HepG2 (cell line): ENCODE measurements around the gene CAMSAP1. TPM values are rescaled to one million over a fixed set of nuclear protein-coding genes. Genes with fewer than 3 reads are reported as not detected.

Source experiments
- ATAC-seq: fragments of 200-7000 bp; cut with Tn5 transposase; 3 replicates; pipeline ENCODE4 v1.9.1; 2020; ENCODE audit warnings: mild to moderate bottlenecking, moderate library complexity
- BruUV-seq: library from RNA; stranded (reverse); fragments of 400-500 nt; replicated peaks from 2 replicates; lab custom pipeline; 2021; lab: Mats Ljungman, UMichigan
- CTCF ChIA-PET: fragments of 300-600 bp; formaldehyde crosslinking; extraction: SDS; loops from one replicate; lab custom pipeline; 2021; ENCODE audit warnings: low total read pairs, inconsistent platforms, low intra/inter-chr PET ratio; lab: Yijun Ruan, JAX
- POLR2A ChIA-PET: fragments of 350-600 bp; sonication (Branson Sonifier 250); formaldehyde crosslinking; loops from one replicate; lab custom pipeline; 2020; ENCODE audit warnings: antibody characterized with exemption, inconsistent platforms; lab: Yijun Ruan, JAX
- DNase-seq: peaks from one replicate; pipeline ENCODE4 v3.0.0-alpha.2; 2015; ENCODE audit warnings: low spot score
- FAIRE-seq: peaks from 3 replicates; lab custom pipeline; 2011; peaks lifted over from hg19 to GRCh38; lab: Jason Lieb, UNC
- H2AFZ ChIP-seq: one replicate; pipeline ENCODE4 v1.6.1; 2011; ENCODE audit warnings: low read length, inconsistent platforms
- H3K27ac ChIP-seq: fragments of 300-600 bp; 3 replicates; pipeline ENCODE4 v1.8.0; 2011; ENCODE audit warnings: mixed run types, mild to moderate bottlenecking, mixed read lengths, low read length, inconsistent platforms; ENCODE audit not compliant: insufficient read depth; ENCODE audit errors: extremely low read length
- H3K27me3 ChIP-seq, 2 experiments: fragments of 200-600 bp in 1 of 2; 2 replicates in 1 of 2; 3 replicates in 1 of 2; pipeline versions ENCODE4 v1.6.0 to v1.8.0; 2011; ENCODE audit warnings: low read length in 2 of 2, mild to moderate bottlenecking in 2 of 2, moderate library complexity in 2 of 2, inconsistent platforms in 1 of 2; ENCODE audit not compliant: insufficient read depth in 2 of 2, control insufficient read depth in 1 of 2
- H3K36me3 ChIP-seq, 2 experiments: fragments of 200-600 bp in 1 of 2; replicated peaks in 1 of 2; 2 replicates in 1 of 2; 3 replicates in 1 of 2; pipeline versions ENCODE4 v1.5.1 to v1.8.0; 2011; ENCODE audit warnings: low read length in 2 of 2, inconsistent platforms in 1 of 2; ENCODE audit not compliant: insufficient read depth in 2 of 2, control insufficient read depth in 1 of 2
- H3K4me1 ChIP-seq: 2 replicates; pipeline ENCODE4 v1.5.1; 2012; ENCODE audit warnings: low read length, inconsistent platforms; ENCODE audit not compliant: insufficient read depth
- H3K4me2 ChIP-seq: 2 replicates; pipeline ENCODE4 v1.6.0; 2011; ENCODE audit warnings: low read depth, low read length, inconsistent platforms
- H3K4me3 ChIP-seq, 3 experiments: fragments of 200-600 bp in 1 of 3; sonication (generic), shearing (Covaris generic) in 1 of 3; replicated peaks in 1 of 3; 2 replicates each; pipeline ENCODE4 v1.5.1; 2011 to 2016; ENCODE audit warnings: low read length in 3 of 3, inconsistent platforms in 2 of 3, low read depth in 2 of 3, mild to moderate bottlenecking in 2 of 3, control low read depth in 1 of 3, mixed read lengths in 1 of 3; ENCODE audit not compliant: insufficient read depth in 1 of 3
- H3K79me2 ChIP-seq: one replicate; pipeline ENCODE4 v1.6.1; 2011; ENCODE audit warnings: low read length, inconsistent platforms; ENCODE audit not compliant: insufficient read depth
- H3K9ac ChIP-seq: 2 replicates; pipeline ENCODE4 v1.6.0; 2011; ENCODE audit warnings: mild to moderate bottlenecking, low read depth, low read length, inconsistent platforms; ENCODE audit not compliant: insufficient read depth
- H3K9me3 ChIP-seq: 2 replicates; pipeline ENCODE4 v1.5.1; 2012; ENCODE audit warnings: mild to moderate bottlenecking, low read length
- H4K20me1 ChIP-seq: 2 replicates; pipeline ENCODE4 v1.6.0; 2011; ENCODE audit warnings: inconsistent platforms, mild to moderate bottlenecking, low read length, moderate library complexity; ENCODE audit not compliant: insufficient read depth
- ASH2L ChIP-seq: fragments of 300-600, 200-600 bp; sonication (generic); IDR thresholded peaks from 2 replicates; pipeline ENCODE4 v1.7.0; 2017; ENCODE audit warnings: low read depth, mild to moderate bottlenecking, moderate library complexity, mixed read lengths, low read length; ENCODE audit not compliant: insufficient read length
- NR2F2 ChIP-seq: IDR thresholded peaks from 2 replicates; pipeline ENCODE4 v1.6.1; 2012; ENCODE audit warnings: low read depth, inconsistent platforms, borderline replicate concordance
- ONECUT2 ChIP-seq: sonication (generic); formaldehyde crosslinking; IDR thresholded peaks from 2 replicates; pipeline ENCODE4 v1.4.0; 2020; ENCODE audit warnings: missing genetic modification reagents
- PITX1 ChIP-seq: sonication (generic); formaldehyde crosslinking; IDR thresholded peaks from 2 replicates; pipeline ENCODE4 v1.5.1; 2020; ENCODE audit warnings: mild to moderate bottlenecking, missing genetic modification reagents
- POLR2AphosphoS2 ChIP-seq: IDR thresholded peaks from 2 replicates; pipeline ENCODE4 v1.6.1; 2011; ENCODE audit warnings: low read depth, low read length, improper control_type of control experiment
- RFX3 ChIP-seq: IDR thresholded peaks from 2 replicates; pipeline ENCODE4 v1.6.1; 2016; ENCODE audit warnings: missing biosample characterization, missing genetic modification reagents
- SETDB1 ChIP-seq: sonication (generic); formaldehyde crosslinking; IDR thresholded peaks from 2 replicates; pipeline ENCODE4 v1.5.1; 2020; ENCODE audit warnings: missing genetic modification reagents, mild to moderate bottlenecking, borderline replicate concordance
- ZKSCAN8 ChIP-seq: IDR thresholded peaks from 2 replicates; pipeline ENCODE4 v1.6.1; 2016; ENCODE audit warnings: borderline replicate concordance, missing genetic modification reagents, missing compliant biosample characterization
- ZNF101 ChIP-seq: sonication (generic); formaldehyde crosslinking; IDR thresholded peaks from 2 replicates; pipeline ENCODE4 v1.4.0; 2020; ENCODE audit warnings: mild to moderate bottlenecking, low read depth, missing genetic modification reagents, borderline replicate concordance
- ZNF260 ChIP-seq: sonication (generic); formaldehyde crosslinking; IDR thresholded peaks from 2 replicates; pipeline ENCODE4 v1.4.0; 2020; ENCODE audit warnings: missing genetic modification reagents, low read depth, mild to moderate bottlenecking, borderline replicate concordance
- ZNF337 ChIP-seq: sonication (generic); formaldehyde crosslinking; IDR thresholded peaks from 2 replicates; pipeline ENCODE4 v1.5.1; 2020; ENCODE audit warnings: missing genetic modification reagents, low read depth, mild to moderate bottlenecking, borderline replicate concordance
- ZNF879 ChIP-seq: sonication (generic); formaldehyde crosslinking; IDR thresholded peaks from 2 replicates; pipeline ENCODE4 v1.8.1; 2023; ENCODE audit warnings: missing genetic modification reagents
- WGBS: methylation state at CpG from one replicate; pipeline ENCODE4 v1.1.6; 2017; ENCODE audit warnings: low lambda C conversion rate; 5-methylcytosine and 5-hydroxymethylcytosine counted together
- in situ Hi-C: cut with HindIII; loops from 2 replicates; pipeline ENCODE4 v1.10.0; 2017; ENCODE audit warnings: low pct_unique_long_range_greater_than_20kb; ENCODE audit not compliant: extremely low pct_ligation_motif_present
- intact Hi-C: fragments of 100-400 bp; cut with micrococcal nuclease; formaldehyde crosslinking; loops from one replicate; pipeline ENCODE4 v1.10.0; 2022; ENCODE audit not compliant: unreplicated experiment
- polyA plus RNA-seq, 8 experiments: library from polyadenylated mRNA; depleted of rRNA in 3 of 8; stranded (reverse) in 7 of 8; unstranded in 1 of 8; fragments of >200 nt; fragmentation: Illumina TruSeq in 4 of 8; extraction: Trizol in 4 of 8; gene quantifications; 2 replicates each; pipeline versions ENCODE4 v1.2.1 to v1.2.3, GENCODE V29; 2011 to 2016; ENCODE audit warnings: low read depth in 4 of 8, missing spikeins in 1 of 8, mixed read lengths in 1 of 8; ENCODE audit not compliant: insufficient read depth in 1 of 8
- total RNA-seq, 5 experiments: library from RNA; depleted of rRNA; stranded (reverse); fragments of >200 nt; fragmentation: Illumina TruSeq; extraction: Trizol; gene quantifications; 2 replicates each; pipeline ENCODE4 v1.2.3, GENCODE V29; 2016; ENCODE audit warnings: low read depth in 1 of 5
- TF ChIP-seq, protein P1 (sequence below): fragments of 450-650 bp; IDR thresholded peaks from 2 replicates; pipeline ENCODE4 v1.6.1; 2017
- TF ChIP-seq, protein P2 (sequence below): sonication (generic); formaldehyde crosslinking; IDR thresholded peaks from 2 replicates; pipeline ENCODE4 v1.5.0; 2020; ENCODE audit warnings: mild to moderate bottlenecking, missing genetic modification reagents
- TF ChIP-seq, protein P3 (sequence below): sonication (generic); formaldehyde crosslinking; IDR thresholded peaks from 2 replicates; pipeline ENCODE4 v1.8.1; 2022; ENCODE audit warnings: mild to moderate bottlenecking, missing genetic modification reagents

The CAMSAP1 gene
- total and polyA plus RNA-seq, 2 of the 13 experiments (the other 11 are each of a cell fraction or from before 2014, with no cell fraction given): 3.8 to 12.4 TPM

DNA sequence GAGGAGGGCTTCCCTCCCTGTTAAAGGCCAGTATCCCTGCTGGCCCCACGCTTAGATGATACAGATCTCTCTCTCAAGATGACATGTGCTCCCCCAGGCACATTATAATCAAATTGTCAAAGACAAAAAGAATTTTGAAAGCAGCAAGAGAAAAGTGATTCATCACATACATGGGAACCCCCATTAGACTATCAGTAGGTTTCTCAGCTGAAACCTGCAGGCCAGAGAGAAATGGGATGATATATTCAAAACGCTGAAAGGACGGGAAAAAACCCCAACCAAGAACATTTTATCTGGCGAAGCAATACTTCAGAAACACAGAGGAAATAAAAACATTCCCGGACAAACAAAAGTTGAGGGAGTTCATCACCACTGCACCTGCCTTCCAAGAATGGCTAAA lies 78.7 kb downstream of the CAMSAP1 start (continued):
- no peak for TF ChIP-seq ZNF879 (CRISPR knock-in tag)
- TF ChIP-seq, protein P1, sequence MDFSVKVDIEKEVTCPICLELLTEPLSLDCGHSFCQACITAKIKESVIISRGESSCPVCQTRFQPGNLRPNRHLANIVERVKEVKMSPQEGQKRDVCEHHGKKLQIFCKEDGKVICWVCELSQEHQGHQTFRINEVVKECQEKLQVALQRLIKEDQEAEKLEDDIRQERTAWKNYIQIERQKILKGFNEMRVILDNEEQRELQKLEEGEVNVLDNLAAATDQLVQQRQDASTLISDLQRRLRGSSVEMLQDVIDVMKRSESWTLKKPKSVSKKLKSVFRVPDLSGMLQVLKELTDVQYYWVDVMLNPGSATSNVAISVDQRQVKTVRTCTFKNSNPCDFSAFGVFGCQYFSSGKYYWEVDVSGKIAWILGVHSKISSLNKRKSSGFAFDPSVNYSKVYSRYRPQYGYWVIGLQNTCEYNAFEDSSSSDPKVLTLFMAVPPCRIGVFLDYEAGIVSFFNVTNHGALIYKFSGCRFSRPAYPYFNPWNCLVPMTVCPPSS: no peak
- TF ChIP-seq POLR2AphosphoS2: no peak
- TF ChIP-seq PITX1 (CRISPR knock-in tag): no peak
- no peak for TF ChIP-seq RFX3 (CRISPR knock-in tag)

DNA sequence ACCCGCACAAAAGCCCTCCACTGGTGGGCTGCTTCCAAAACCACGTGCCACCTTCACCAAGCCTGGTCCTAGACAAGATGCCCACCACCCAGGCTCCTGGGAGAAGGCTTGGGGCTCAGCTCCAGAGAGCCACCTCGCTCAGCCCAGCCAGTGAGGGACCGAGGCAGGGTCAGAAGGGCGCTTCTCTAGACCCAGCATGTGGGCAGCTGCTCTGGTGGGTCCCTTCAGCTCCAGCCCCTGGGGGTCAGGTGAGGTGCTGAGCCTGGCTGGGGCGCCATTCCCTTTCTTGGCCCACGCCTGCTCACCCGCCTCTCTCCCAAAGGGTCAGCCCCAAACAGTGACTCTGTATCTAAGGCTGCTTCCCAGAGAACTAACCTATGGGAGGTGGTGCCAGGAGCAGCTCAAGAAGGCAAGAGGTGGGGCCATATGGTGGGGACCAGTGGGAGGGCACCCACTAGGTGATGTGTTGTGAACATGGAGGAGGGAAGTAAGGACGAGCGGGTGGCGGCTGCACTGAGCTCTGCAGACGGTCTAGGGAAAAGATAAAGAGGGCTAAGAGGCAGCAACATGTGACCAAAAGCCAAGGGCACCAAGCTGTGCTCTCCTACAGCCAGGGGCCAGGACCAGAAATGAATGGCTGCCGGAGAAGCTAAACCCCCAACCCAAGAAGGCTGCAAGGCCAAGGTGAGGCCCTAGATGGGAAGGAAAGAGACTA lies 79.3 kb downstream of the CAMSAP1 start:
- in situ Hi-C loops: no loop called here
- CTCF ChIA-PET: no interaction called here
- BruUV-seq: no TSS peak

More for the DNA sequence above, 79.3 kb downstream of the CAMSAP1 start:
- DNase-seq (no peak), ATAC-seq (no peak), FAIRE-seq (no peak)
- H3K79me2 ChIP-seq: peaks cover 2% of the 10 kb centered on the region
- no peaks in the 10 kb centered on the region for H3K27me3 ChIP-seq
- peaks cover 9 to 22% of the 10 kb centered on the region in 2 experiments for H3K36me3 ChIP-seq
- no peaks in the 10 kb centered on the region for H3K4me1 ChIP-seq
- peaks cover 5% of the 10 kb centered on the region; the same call in 1 of the 2 replicates for H4K20me1 ChIP-seq
- WGBS: 97% methylated on average over 7 of the region's 13 CpGs
- TF ChIP-seq ASH2L (no peak), ZNF337 (CRISPR knock-in tag) (no peak), ONECUT2 (CRISPR knock-in tag) (no peak), SETDB1 (CRISPR knock-in tag) (no peak), ZKSCAN8 (CRISPR knock-in tag) (no peak), NR2F2 (no peak), ZNF101 (CRISPR knock-in tag) (no peak), ZNF260 (no peak)
- TF ChIP-seq, protein P2, sequence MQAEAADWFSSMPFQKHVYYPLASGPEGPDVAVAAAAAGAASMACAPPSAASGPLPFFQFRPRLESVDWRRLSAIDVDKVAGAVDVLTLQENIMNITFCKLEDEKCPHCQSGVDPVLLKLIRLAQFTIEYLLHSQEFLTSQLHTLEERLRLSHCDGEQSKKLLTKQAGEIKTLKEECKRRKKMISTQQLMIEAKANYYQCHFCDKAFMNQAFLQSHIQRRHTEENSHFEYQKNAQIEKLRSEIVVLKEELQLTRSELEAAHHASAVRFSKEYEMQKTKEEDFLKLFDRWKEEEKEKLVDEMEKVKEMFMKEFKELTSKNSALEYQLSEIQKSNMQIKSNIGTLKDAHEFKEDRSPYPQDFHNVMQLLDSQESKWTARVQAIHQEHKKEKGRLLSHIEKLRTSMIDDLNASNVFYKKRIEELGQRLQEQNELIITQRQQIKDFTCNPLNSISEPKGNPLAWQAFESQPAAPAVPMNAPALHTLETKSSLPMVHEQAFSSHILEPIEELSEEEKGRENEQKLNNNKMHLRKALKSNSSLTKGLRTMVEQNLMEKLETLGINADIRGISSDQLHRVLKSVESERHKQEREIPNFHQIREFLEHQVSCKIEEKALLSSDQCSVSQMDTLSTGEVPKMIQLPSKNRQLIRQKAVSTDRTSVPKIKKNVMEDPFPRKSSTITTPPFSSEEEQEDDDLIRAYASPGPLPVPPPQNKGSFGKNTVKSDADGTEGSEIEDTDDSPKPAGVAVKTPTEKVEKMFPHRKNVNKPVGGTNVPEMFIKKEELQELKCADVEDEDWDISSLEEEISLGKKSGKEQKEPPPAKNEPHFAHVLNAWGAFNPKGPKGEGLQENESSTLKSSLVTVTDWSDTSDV (CRISPR knock-in tag): no peak
- TF ChIP-seq, protein P3, sequence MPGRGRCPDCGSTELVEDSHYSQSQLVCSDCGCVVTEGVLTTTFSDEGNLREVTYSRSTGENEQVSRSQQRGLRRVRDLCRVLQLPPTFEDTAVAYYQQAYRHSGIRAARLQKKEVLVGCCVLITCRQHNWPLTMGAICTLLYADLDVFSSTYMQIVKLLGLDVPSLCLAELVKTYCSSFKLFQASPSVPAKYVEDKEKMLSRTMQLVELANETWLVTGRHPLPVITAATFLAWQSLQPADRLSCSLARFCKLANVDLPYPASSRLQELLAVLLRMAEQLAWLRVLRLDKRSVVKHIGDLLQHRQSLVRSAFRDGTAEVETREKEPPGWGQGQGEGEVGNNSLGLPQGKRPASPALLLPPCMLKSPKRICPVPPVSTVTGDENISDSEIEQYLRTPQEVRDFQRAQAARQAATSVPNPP (CRISPR knock-in tag): no peak
- no peak overlapping the region for H2AFZ ChIP-seq
- no peak overlapping the region for H3K9ac ChIP-seq
- H3K27ac ChIP-seq: no peak overlapping the region
- POLR2A ChIA-PET: no interaction called here
- H3K9me3 ChIP-seq: no peaks in the 10 kb centered on the region; the same call in 1 of the 2 replicates
- intact Hi-C loops: no loop called here
- no peak overlapping the region for H3K4me3 ChIP-seq
- H3K4me2 ChIP-seq: no peak overlapping the region
